ENCODE measurements around the gene SMPD4. TPM values are rescaled to one million over a fixed set of nuclear protein-coding genes. Genes with fewer than 3 reads are reported as not detected.
A peak's percentile ranks its signal among the peaks of the same experiment; 100 is the strongest.

Gene SMPD4
- total and polyA plus RNA-seq, 2 of the 13 experiments (the other 11 are each of a cell fraction or from before 2014, with no cell fraction given): 63.2 to 70.5 TPM

GRCh38 chr2:130181325-130181879, at the start of gene SMPD4 (continued):
- peak; percentile 75; the same call in 1 of the 2 replicates for TF ChIP-seq ZNF839 (CRISPR knock-in tag; IDR thresholded peaks at IDR 0.05; ENCODE audit: borderline replicate concordance)
- peak; percentile 71; the same call in 1 of the 2 replicates for TF ChIP-seq MED1 (CRISPR knock-in tag; IDR thresholded peaks at IDR 0.05)
- TF ChIP-seq AKAP8 (CRISPR knock-in tag; IDR thresholded peaks at IDR 0.05): peak; percentile 88; the same call in 1 of the 2 replicates
- TF ChIP-seq DPF2 (CRISPR knock-in tag; IDR thresholded peaks at IDR 0.05; ENCODE audit: borderline replicate concordance, low read depth): no peak
- TF ChIP-seq KDM2A (CRISPR knock-in tag; IDR thresholded peaks at IDR 0.05; ENCODE audit: borderline replicate concordance, low read depth): peak; percentile 89
- TF ChIP-seq HNF1B (CRISPR knock-in tag; IDR thresholded peaks at IDR 0.05): 0 out of 2 replicates have a peak, but pooled peaks have one; percentile 75
- no peak for TF ChIP-seq HMGA1 (CRISPR knock-in tag; conservative IDR thresholded peaks at IDR 0.05)
- peak; percentile 73; the same call in 1 of the 2 replicates for TF ChIP-seq ZNF737 (CRISPR knock-in tag; IDR thresholded peaks at IDR 0.05; ENCODE audit: borderline replicate concordance)
- TF ChIP-seq RELA (CRISPR knock-in tag; IDR thresholded peaks at IDR 0.05): no peak
- 0 out of 2 replicates have a peak, but pooled peaks have one; percentile 18 for TF ChIP-seq ZFP37 (CRISPR knock-in tag; IDR thresholded peaks at IDR 0.05; ENCODE audit: borderline replicate concordance)
- no peak for TF ChIP-seq PBX2 (CRISPR knock-in tag; IDR thresholded peaks at IDR 0.05)
- TF ChIP-seq NFYC (CRISPR knock-in tag; IDR thresholded peaks at IDR 0.05): peak; percentile 53; the same call in 1 of the 2 replicates
- TF ChIP-seq SPEN (CRISPR knock-in tag; IDR thresholded peaks at IDR 0.05; ENCODE audit: low read depth): peak; percentile 94
- TF ChIP-seq ZBTB33 (CRISPR knock-in tag; IDR thresholded peaks at IDR 0.05): 0 out of 2 replicates have a peak, but pooled peaks have one; percentile 28
- 0 out of 2 replicates have a peak, but pooled peaks have one; percentile 13 for TF ChIP-seq HNF4A (CRISPR knock-in tag; IDR thresholded peaks at IDR 0.05)
- peak; percentile 74; the same call in 1 of the 2 replicates for TF ChIP-seq HNRNPUL1 (IDR thresholded peaks at IDR 0.05; ENCODE audit: low read depth, low read length)
- no peak for TF ChIP-seq ZMYM3 (CRISPR knock-in tag; IDR thresholded peaks at IDR 0.05)
- TF ChIP-seq SYNCRIP (IDR thresholded peaks at IDR 0.05; ENCODE audit: insufficient read depth, low read depth, low read length): no peak
- TF ChIP-seq ZBTB7A (CRISPR knock-in tag; IDR thresholded peaks at IDR 0.05): peak; percentile 21; the same call in 1 of the 2 replicates
- TF ChIP-seq STAT6 (CRISPR knock-in tag; IDR thresholded peaks at IDR 0.05; ENCODE audit: borderline replicate concordance): peak; percentile 58; the same call in 1 of the 2 replicates
- peak; percentile 85 for TF ChIP-seq POLR2G (IDR thresholded peaks at IDR 0.05; ENCODE audit: low read depth, low read length)
- TF ChIP-seq SOX5 (CRISPR knock-in tag; IDR thresholded peaks at IDR 0.05; ENCODE audit: borderline replicate concordance): peak; percentile 35; the same call in 1 of the 2 replicates
- TF ChIP-seq ZFYVE20 (CRISPR knock-in tag; IDR thresholded peaks at IDR 0.05; ENCODE audit: borderline replicate concordance, low read depth): no peak

Data from HepG2 (cell line).